Gastrocnemius medialis (tissue), 4 donors: ENCODE results near the gene EYS. TPM values are rescaled to one million over a fixed set of nuclear protein-coding genes. Genes with fewer than 3 reads are reported as not detected.
"Not testable (repeated sequence)": the region's sequence is repeated elsewhere in the genome, so short reads cannot be mapped to it uniquely, and the experiment has no call there.

Experiments
- ATAC-seq, 2 donors: fragments of 150-250 bp; one replicate each; pipeline ENCODE4 v1.9.1; 2016
- DNase-seq, 2 donors: peaks; one replicate each; pipeline ENCODE4 v3.0.0-alpha.2; 2019
- H3K27ac ChIP-seq, 4 donors: fragments of 200-600 bp; sonication (generic); 1 replicate in 1 of 4; 2 replicates in 3 of 4; pipeline ENCODE4 v1.5.1; 2016 to 2018; ENCODE audit warnings: mild to moderate bottlenecking in 2 of 4, moderate library complexity in 1 of 4
- H3K27me3 ChIP-seq, 3 donors: fragments of 200-600 bp; sonication (generic) in 2 of 3; 1 replicate in 1 of 3; 2 replicates in 2 of 3; pipeline versions ENCODE4 v1.5.1 to v1.6.0; 2016 to 2019; ENCODE audit warnings: mild to moderate bottlenecking in 1 of 3, moderate library complexity in 1 of 3
- H3K36me3 ChIP-seq, 2 donors: fragments of 200-600 bp; sonication (generic) in 1 of 2; one replicate each; pipeline ENCODE4 v1.5.1; 2017 to 2018
- H3K4me1 ChIP-seq, 2 donors: fragments of 200-600 bp; sonication (generic) in 1 of 2; one replicate each; pipeline ENCODE4 v1.5.1; 2016 to 2017; ENCODE audit warnings: mild to moderate bottlenecking in 2 of 2
- H3K4me3 ChIP-seq, 4 donors: fragments of 200-600 bp; sonication (generic) in 3 of 4; 1 replicate in 1 of 4; 2 replicates in 3 of 4; pipeline ENCODE4 v1.5.1; 2016 to 2019; ENCODE audit warnings: mild to moderate bottlenecking in 2 of 4
- H3K9me3 ChIP-seq, 3 donors: fragments of 200-600 bp; sonication (generic) in 2 of 3; 1 replicate in 1 of 3; 2 replicates in 2 of 3; pipeline ENCODE4 v1.5.1; 2016 to 2019
- POLR2A ChIP-seq, 2 donors: fragments of 450-650 bp; IDR thresholded peaks; one replicate each; pipeline ENCODE4 v1.6.1; 2017; ENCODE audit warnings: antibody characterized with exemption in 2 of 2, mild to moderate bottlenecking in 2 of 2, moderate library complexity in 2 of 2
- in situ Hi-C, 4 donors: fragments of 200-750 bp; cut with MboI; loops; one replicate each; pipeline versions ENCODE4 v1.15.0 to v1.8.0; 2017; ENCODE audit warnings: low sequenced_read_pairs in 4 of 4
- intact Hi-C: fragments of 100-400 bp; cut with DNase I; formaldehyde crosslinking; loops from one replicate; pipeline ENCODE4 v1.15.1; 2023; ENCODE audit warnings: low total_unique reads
- total RNA-seq, 4 donors: library from RNA; depleted of rRNA; stranded (reverse); fragments of >200 nt; gene quantifications; one replicate each; pipeline versions ENCODE4 v1.1.0 to v1.2.3, GENCODE V29; 2016
- TF ChIP-seq, protein P1 (sequence below), 5 experiments: fragments of 450-650 bp in 3 of 5; fragments of 200-600 bp in 2 of 5; sonication (generic) in 2 of 5; IDR thresholded peaks in 4 of 5; conservative IDR thresholded peaks in 1 of 5; 1 replicate in 4 of 5; 2 replicates in 1 of 5; pipeline ENCODE4 v1.5.1; 2016 to 2019; ENCODE audit warnings: antibody characterized with exemption in 5 of 5, mild to moderate bottlenecking in 3 of 5, moderate library complexity in 3 of 5

The EYS gene
- total RNA-seq, 4 donors from 2014 or later = 0.20 TPM; not detected in 3

DNA sequence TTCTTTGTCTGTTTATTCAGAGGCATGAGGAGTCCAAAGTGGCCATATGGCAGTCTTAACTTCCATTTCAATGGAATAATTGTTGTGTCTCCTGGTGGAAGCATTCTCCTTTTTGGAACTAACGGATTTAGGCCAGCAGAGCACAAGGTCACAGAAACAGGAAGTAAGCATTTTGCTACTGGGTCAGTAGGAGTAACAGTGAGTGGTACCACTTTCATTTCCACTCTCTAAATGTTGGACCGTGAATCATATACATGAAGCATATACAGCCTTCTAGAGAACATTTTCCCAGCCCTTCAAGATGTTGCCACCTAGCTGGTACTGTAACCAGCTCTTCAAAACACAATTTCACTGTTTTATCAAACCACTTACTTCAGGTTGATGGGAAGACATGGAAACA is 182.8 kb downstream of the EYS start:
- no peak for TF ChIP-seq POLR2A (IDR thresholded peaks at IDR 0.05)
- TF ChIP-seq, protein P1, sequence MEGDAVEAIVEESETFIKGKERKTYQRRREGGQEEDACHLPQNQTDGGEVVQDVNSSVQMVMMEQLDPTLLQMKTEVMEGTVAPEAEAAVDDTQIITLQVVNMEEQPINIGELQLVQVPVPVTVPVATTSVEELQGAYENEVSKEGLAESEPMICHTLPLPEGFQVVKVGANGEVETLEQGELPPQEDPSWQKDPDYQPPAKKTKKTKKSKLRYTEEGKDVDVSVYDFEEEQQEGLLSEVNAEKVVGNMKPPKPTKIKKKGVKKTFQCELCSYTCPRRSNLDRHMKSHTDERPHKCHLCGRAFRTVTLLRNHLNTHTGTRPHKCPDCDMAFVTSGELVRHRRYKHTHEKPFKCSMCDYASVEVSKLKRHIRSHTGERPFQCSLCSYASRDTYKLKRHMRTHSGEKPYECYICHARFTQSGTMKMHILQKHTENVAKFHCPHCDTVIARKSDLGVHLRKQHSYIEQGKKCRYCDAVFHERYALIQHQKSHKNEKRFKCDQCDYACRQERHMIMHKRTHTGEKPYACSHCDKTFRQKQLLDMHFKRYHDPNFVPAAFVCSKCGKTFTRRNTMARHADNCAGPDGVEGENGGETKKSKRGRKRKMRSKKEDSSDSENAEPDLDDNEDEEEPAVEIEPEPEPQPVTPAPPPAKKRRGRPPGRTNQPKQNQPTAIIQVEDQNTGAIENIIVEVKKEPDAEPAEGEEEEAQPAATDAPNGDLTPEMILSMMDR (IDR thresholded peaks at IDR 0.05 in 4 of 5, conservative IDR thresholded peaks at IDR 0.05 in 1 of 5) = no peak
- ATAC-seq = no peak
- no peak overlapping the region for H3K27ac ChIP-seq
- in situ Hi-C loops = no loop called here
- no peak for DNase-seq
- no peak overlapping the region for H3K4me3 ChIP-seq
- intact Hi-C loops = no loop called here
- H3K27me3 ChIP-seq = no peaks in the 10 kb centered on the region
- no peaks in the 10 kb centered on the region for H3K9me3 ChIP-seq
- H3K4me1 ChIP-seq = no peaks in the 10 kb centered on the region
- no peaks in the 10 kb centered on the region for H3K36me3 ChIP-seq

DNA sequence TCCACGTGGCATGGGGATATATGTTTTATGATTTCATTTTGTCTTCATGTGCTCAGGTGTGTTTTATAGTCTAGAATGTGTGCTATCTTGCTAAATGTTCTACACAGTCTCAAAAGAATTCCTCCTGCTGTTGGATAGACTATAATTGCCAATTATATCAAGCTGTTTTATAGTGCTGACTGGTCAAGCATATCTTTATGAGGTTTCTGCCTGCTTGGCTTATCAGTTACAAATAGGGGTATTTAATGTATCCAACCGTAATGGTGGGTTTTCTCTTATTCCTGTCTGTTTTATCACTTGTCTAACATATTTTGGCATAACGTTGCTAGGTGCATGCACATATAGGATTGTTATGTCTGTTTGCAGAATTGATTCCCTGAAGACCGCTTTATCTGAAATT is 201.3 kb downstream of the EYS start:
- in situ Hi-C loops = no loop called here

DNA sequence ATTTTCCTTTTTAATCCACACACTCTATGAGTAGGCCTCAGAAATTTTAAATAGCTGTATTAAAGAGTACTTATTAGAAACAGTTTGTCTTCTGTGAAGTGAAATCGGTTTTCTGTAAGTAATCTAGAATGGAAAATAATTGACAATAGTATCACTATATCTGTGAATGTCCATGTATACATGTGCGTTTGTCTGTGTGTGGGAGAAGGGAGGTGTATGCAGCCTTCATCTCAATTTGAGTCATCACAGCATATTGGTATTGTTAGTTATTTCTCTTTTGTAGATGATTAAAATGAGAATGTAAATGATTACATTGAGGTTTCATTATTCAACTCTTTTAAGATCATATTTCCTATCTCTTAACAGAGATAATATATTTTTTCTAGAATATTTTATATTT is 206.0 kb downstream of the EYS start:
- intact Hi-C loops = no loop called here
- DNase-seq = no peak
- Histone ChIP-seq H3K27ac (no peak overlapping the region), H3K4me3 (no peak overlapping the region), H3K9me3 (no peaks in the 10 kb centered on the region), H3K27me3 (no peaks in the 10 kb centered on the region), H3K4me1 (no peaks in the 10 kb centered on the region), H3K36me3 (no peaks in the 10 kb centered on the region)
- no peak for ATAC-seq
- in situ Hi-C loops = no loop called here
- no peak for TF ChIP-seq POLR2A (IDR thresholded peaks at IDR 0.05)
- TF ChIP-seq, protein P1 (IDR thresholded peaks at IDR 0.05 in 4 of 5, conservative IDR thresholded peaks at IDR 0.05 in 1 of 5) = no peak

More for the DNA sequence above, 201.3 kb downstream of the EYS start:
- no peak for ATAC-seq
- Histone ChIP-seq H3K36me3 (no peaks in the 10 kb centered on the region), H3K9me3 (no peaks in the 10 kb centered on the region), H3K4me3 (no peak overlapping the region), H3K27ac (no peak overlapping the region), H3K27me3 (no peaks in the 10 kb centered on the region), H3K4me1 (no peaks in the 10 kb centered on the region)
- DNase-seq = no peak
- TF ChIP-seq, protein P1 (IDR thresholded peaks at IDR 0.05 in 4 of 5, conservative IDR thresholded peaks at IDR 0.05 in 1 of 5) = no peak
- no peak for TF ChIP-seq POLR2A (IDR thresholded peaks at IDR 0.05)
- intact Hi-C loops = no loop called here

DNA sequence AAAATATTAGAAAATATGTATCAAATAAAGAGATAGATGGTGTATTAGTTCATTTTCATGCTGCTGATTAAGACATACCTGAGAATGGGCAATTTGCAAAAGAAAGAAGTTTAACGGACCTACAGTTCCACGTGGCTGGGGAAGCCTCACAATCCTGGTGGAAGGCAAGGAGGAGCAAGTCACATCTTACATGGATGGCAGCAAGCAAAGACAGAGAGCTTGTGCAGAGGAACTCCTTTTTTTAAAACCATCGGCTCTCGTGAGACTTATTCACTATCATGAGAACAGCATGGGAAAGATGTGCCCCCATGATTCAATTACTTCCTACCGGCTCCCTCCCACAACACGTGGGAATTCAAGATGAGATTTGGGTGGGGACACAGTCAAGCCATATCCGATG is 223.4 kb downstream of the EYS start:
- intact Hi-C loops, H3K4me3 ChIP-seq, H3K36me3 ChIP-seq, H3K4me1 ChIP-seq, DNase-seq, H3K27ac ChIP-seq, H3K9me3 ChIP-seq, ATAC-seq, in situ Hi-C loops, H3K27me3 ChIP-seq: not testable (repeated sequence)

DNA sequence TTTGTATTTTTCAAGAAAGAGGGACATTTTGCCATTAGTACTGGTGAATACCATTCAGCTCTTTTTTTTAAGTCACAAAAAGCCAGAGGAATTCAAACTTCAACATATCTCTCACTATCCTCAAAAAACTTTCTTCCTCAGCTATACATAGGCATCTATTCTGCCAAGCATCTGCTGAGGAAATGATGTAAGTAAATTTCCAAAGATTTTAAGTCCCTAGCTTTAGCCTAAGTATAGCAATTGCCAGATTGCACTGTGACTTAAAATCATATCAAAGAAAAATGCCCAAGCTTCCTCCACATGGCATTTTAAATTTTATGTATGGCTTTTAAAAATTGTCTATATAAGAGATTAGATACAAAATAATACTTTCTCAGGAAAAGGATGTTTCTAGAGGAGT is 237.4 kb downstream of the EYS start:
- TF ChIP-seq, protein P1 (IDR thresholded peaks at IDR 0.05 in 4 of 5, conservative IDR thresholded peaks at IDR 0.05 in 1 of 5) = no peak
- no peak for TF ChIP-seq POLR2A (IDR thresholded peaks at IDR 0.05)
- in situ Hi-C loops = no loop called here
- Histone ChIP-seq H3K4me1 (no peaks in the 10 kb centered on the region), H3K4me3 (no peak overlapping the region), H3K9me3 (no peaks in the 10 kb centered on the region), H3K27ac (no peak overlapping the region), H3K36me3 (no peaks in the 10 kb centered on the region), H3K27me3 (no peaks in the 10 kb centered on the region)
- DNase-seq = no peak
- ATAC-seq = no peak
- intact Hi-C loops = no loop called here
